HCT116 (cell line): ENCODE results near the gene AGAP1. TPM values are rescaled to one million over a fixed set of nuclear protein-coding genes. Genes with fewer than 3 reads are reported as not detected.

Experiments used
- ATAC-seq: fragments of 200-7000 bp; cut with Tn5 transposase; 2 replicates; pipeline ENCODE4 v1.9.1; 2020; ENCODE audit warnings: mild to moderate bottlenecking, moderate library complexity
- BruUV-seq: library from RNA; stranded (reverse); fragments of 400-500 nt; replicated peaks from 2 replicates; lab custom pipeline; 2021; lab: Mats Ljungman, UMichigan
- CTCF ChIA-PET: fragments of 300-600 bp; sonication (Branson Sonifier 250); formaldehyde crosslinking; loops from one replicate; lab custom pipeline; 2021; ENCODE audit warnings: antibody characterized with exemption; lab: Charles Lee
- POLR2A ChIA-PET: fragments of 300-600, 350-600 bp; sonication (Branson Sonifier 250); formaldehyde crosslinking; loops from one replicate; lab custom pipeline; 2021; ENCODE audit warnings: antibody characterized with exemption; lab: Charles Lee
- RAD21 ChIA-PET, 2 experiments: fragments of 300-600 bp; sonication (Branson Sonifier 250); formaldehyde crosslinking; loops; one replicate each; lab custom pipeline; 2023; ENCODE audit warnings: low total read pairs in 2 of 2; ENCODE audit not compliant: uncharacterized antibody in 2 of 2, unreplicated experiment in 2 of 2, low non-redundant PET in 1 of 2; lab: Charles Lee
- DNase-seq: peaks from one replicate; pipeline ENCODE4 v3.0.0-alpha.2; 2010; ENCODE audit warnings: low read depth, low spot score
- H2AFZ ChIP-seq: fragments of 200-600 bp; shearing (Covaris generic), sonication (generic); 2 replicates; pipeline ENCODE4 v1.6.1; 2017; ENCODE audit warnings: low read depth, mixed run types, mixed read lengths, antibody characterized with exemption, low read length; ENCODE audit not compliant: poor library complexity, severe bottlenecking
- H3K27ac ChIP-seq: 2 replicates; pipeline ENCODE4 v1.5.1; 2012; ENCODE audit warnings: low read depth, low read length
- H3K27me3 ChIP-seq: fragments of 200-600 bp; sonication (generic); 2 replicates; pipeline ENCODE4 v1.6.1; 2016; ENCODE audit warnings: mixed run types, low read length, mixed read lengths; ENCODE audit not compliant: insufficient read depth
- H3K36me3 ChIP-seq, 2 experiments: fragments of 200-500 bp in 1 of 2; fragments of 200-600 bp in 1 of 2; sonication (Bioruptor generic) in 1 of 2; sonication (generic) in 1 of 2; 2 replicates each; pipeline versions ENCODE4 v1.5.1 to v1.6.1; 2014 to 2016; ENCODE audit warnings: low read length in 2 of 2, inconsistent platforms in 1 of 2, mixed read lengths in 1 of 2, mixed run types in 1 of 2; ENCODE audit not compliant: insufficient read depth in 2 of 2, control insufficient read depth in 1 of 2
- H3K4me1 ChIP-seq, 2 experiments: fragments of 200-600 bp in 1 of 2; sonication (generic) in 1 of 2; 2 replicates each; pipeline versions ENCODE4 v1.5.1 to v1.6.1; 2012 to 2017; ENCODE audit warnings: low read length in 2 of 2, inconsistent platforms in 1 of 2, mild to moderate bottlenecking in 1 of 2, mixed read lengths in 1 of 2, mixed run types in 1 of 2, moderate library complexity in 1 of 2; ENCODE audit not compliant: insufficient read depth in 2 of 2, control insufficient read depth in 1 of 2
- H3K4me2 ChIP-seq: fragments of 200-600 bp; sonication (generic); 2 replicates; pipeline ENCODE4 v1.6.1; 2017; ENCODE audit warnings: mixed run types, low read length, mixed read lengths
- H3K4me3 ChIP-seq, 2 experiments: fragments of 200-600 bp in 1 of 2; sonication (generic) in 1 of 2; replicated peaks in 1 of 2; 2 replicates each; pipeline ENCODE4 v1.5.1; 2011 to 2016; ENCODE audit warnings: low read length in 2 of 2, control low read depth in 1 of 2, low read depth in 1 of 2, mild to moderate bottlenecking in 1 of 2, mixed read lengths in 1 of 2, mixed run types in 1 of 2
- H3K79me2 ChIP-seq: fragments of 200-600 bp; sonication (generic); 2 replicates; pipeline ENCODE4 v1.6.1; 2017; ENCODE audit warnings: mild to moderate bottlenecking, mixed run types, low read length, moderate library complexity, mixed read lengths; ENCODE audit not compliant: insufficient read depth
- H3K9ac ChIP-seq: fragments of 200-600 bp; sonication (generic); 2 replicates; pipeline ENCODE4 v1.6.1; 2016; ENCODE audit warnings: low read length, mixed read lengths
- H3K9me2 ChIP-seq: fragments of 200-600 bp; sonication (generic), shearing (Covaris generic); 2 replicates; pipeline ENCODE4 v1.6.1; 2017; ENCODE audit warnings: mixed run types, mild to moderate bottlenecking, moderate library complexity; ENCODE audit not compliant: insufficient read depth
- H3K9me3 ChIP-seq, 2 experiments: fragments of 200-500 bp in 1 of 2; fragments of 200-600 bp in 1 of 2; sonication (Bioruptor generic) in 1 of 2; sonication (generic) in 1 of 2; 2 replicates each; pipeline ENCODE4 v1.6.1; 2014 to 2017; ENCODE audit warnings: low read length in 2 of 2, mixed read lengths in 2 of 2, inconsistent platforms in 1 of 2, low read depth in 1 of 2, mild to moderate bottlenecking in 1 of 2, mixed run types in 1 of 2, moderate library complexity in 1 of 2; ENCODE audit not compliant: control insufficient read depth in 1 of 2, insufficient read depth in 1 of 2
- H4K20me1 ChIP-seq: fragments of 200-600 bp; sonication (generic), shearing (Covaris generic); 2 replicates; pipeline ENCODE4 v1.6.1; 2017; ENCODE audit warnings: mixed run types, mild to moderate bottlenecking, moderate library complexity; ENCODE audit not compliant: insufficient read depth
- CEBPB ChIP-seq: IDR thresholded peaks from 2 replicates; pipeline ENCODE4 v1.6.1; 2012; ENCODE audit warnings: low read depth
- EGR1 ChIP-seq: IDR thresholded peaks from 2 replicates; pipeline ENCODE4 v1.6.1; 2012; ENCODE audit warnings: low read depth
- EZH2 ChIP-seq: fragments of 200-600 bp; sonication (generic); IDR thresholded peaks from 2 replicates; pipeline ENCODE4 v1.6.1; 2017; ENCODE audit warnings: antibody characterized with exemption, mixed run types
- EZH2phosphoT487 ChIP-seq: fragments of 200-600 bp; IDR thresholded peaks from 2 replicates; pipeline ENCODE4 v1.6.1; 2018; ENCODE audit warnings: antibody characterized with exemption, borderline replicate concordance
- FOSL1 ChIP-seq: IDR thresholded peaks from 2 replicates; pipeline ENCODE4 v1.6.1; 2012; ENCODE audit warnings: low read depth
- JUND ChIP-seq: IDR thresholded peaks from 2 replicates; pipeline ENCODE4 v1.6.1; 2012
- RAD21 ChIP-seq: IDR thresholded peaks from 2 replicates; pipeline ENCODE4 v1.6.1; 2012; ENCODE audit warnings: low read depth, mild to moderate bottlenecking
- SP1 ChIP-seq: IDR thresholded peaks from 2 replicates; pipeline ENCODE4 v1.6.1; 2012; ENCODE audit warnings: low read depth
- ZFX ChIP-seq: fragments of 450-650 bp; IDR thresholded peaks from 2 replicates; pipeline ENCODE4 v1.6.1; 2017
- ZNF274 ChIP-seq: fragments of 200-500 bp; sonication (Bioruptor generic); IDR thresholded peaks from 2 replicates; pipeline ENCODE4 v1.6.1; 2014; ENCODE audit warnings: mild to moderate bottlenecking, low read depth, low read length, inconsistent platforms
- intact Hi-C: fragments of 100-400 bp; cut with micrococcal nuclease; formaldehyde crosslinking; loops from 2 replicates; pipeline ENCODE4 v1.10.0; 2022
- total RNA-seq: library from RNA; stranded (reverse); gene quantifications from one replicate; pipeline ENCODE4 v1.2.1, GENCODE V29; 2021; ENCODE audit not compliant: unreplicated experiment
- TF ChIP-seq, protein P1 (sequence below): IDR thresholded peaks from 2 replicates; pipeline ENCODE4 v1.6.1; 2012
- TF ChIP-seq, protein P2 (sequence below): IDR thresholded peaks from 2 replicates; pipeline ENCODE4 v1.6.1; 2012; ENCODE audit warnings: low read depth
- TF ChIP-seq, protein P3 (sequence below), 3 experiments: fragments of 200-600 bp in 1 of 3; sonication (generic) in 1 of 3; IDR thresholded peaks in 2 of 3; conservative IDR thresholded peaks in 1 of 3; 2 replicates each; pipeline ENCODE4 v1.5.1; 2012 to 2017; ENCODE audit warnings: low read depth in 2 of 3, low read length in 2 of 3, antibody characterized with exemption in 1 of 3, borderline replicate concordance in 1 of 3, control low read depth in 1 of 3, mild to moderate bottlenecking in 1 of 3, mixed read lengths in 1 of 3, mixed run types in 1 of 3, moderate library complexity in 1 of 3; ENCODE audit not compliant: insufficient read depth in 1 of 3
- TF ChIP-seq, protein P4 (sequence below): IDR thresholded peaks from 2 replicates; pipeline ENCODE4 v1.6.1; 2011; ENCODE audit warnings: mild to moderate bottlenecking, low read length, moderate library complexity; ENCODE audit not compliant: insufficient replicate concordance; ENCODE audit errors: extremely low read depth

AGAP1 gene
- total RNA-seq, 1 experiment from 2014 or later: 43.8 TPM

DNA sequence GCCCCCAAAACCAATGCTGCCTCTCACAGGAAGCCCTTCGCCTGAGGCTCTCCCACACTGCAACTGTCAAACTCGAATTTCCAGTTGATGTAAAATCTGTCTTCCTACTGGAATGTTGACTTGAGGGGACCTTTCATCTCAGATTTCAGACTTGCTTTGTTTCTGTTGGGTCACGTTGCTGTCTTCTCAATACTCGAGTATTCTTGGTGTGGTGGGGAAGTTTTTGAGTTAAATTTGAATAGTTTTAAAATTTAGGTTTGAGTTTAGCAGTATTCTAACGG, 50.8 kb downstream of the AGAP1 start:
- no peaks in the 10 kb centered on the region for H3K27me3 ChIP-seq
- intact Hi-C loops: no loop called here
- H3K4me1 ChIP-seq: peaks cover 0 to 5% of the 10 kb centered on the region in 2 experiments; a peak in 1 of 4 replicates
- TF ChIP-seq JUND: no peak
- TF ChIP-seq, protein P1, sequence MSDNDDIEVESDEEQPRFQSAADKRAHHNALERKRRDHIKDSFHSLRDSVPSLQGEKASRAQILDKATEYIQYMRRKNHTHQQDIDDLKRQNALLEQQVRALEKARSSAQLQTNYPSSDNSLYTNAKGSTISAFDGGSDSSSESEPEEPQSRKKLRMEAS: no peak
- TF ChIP-seq, protein P2, sequence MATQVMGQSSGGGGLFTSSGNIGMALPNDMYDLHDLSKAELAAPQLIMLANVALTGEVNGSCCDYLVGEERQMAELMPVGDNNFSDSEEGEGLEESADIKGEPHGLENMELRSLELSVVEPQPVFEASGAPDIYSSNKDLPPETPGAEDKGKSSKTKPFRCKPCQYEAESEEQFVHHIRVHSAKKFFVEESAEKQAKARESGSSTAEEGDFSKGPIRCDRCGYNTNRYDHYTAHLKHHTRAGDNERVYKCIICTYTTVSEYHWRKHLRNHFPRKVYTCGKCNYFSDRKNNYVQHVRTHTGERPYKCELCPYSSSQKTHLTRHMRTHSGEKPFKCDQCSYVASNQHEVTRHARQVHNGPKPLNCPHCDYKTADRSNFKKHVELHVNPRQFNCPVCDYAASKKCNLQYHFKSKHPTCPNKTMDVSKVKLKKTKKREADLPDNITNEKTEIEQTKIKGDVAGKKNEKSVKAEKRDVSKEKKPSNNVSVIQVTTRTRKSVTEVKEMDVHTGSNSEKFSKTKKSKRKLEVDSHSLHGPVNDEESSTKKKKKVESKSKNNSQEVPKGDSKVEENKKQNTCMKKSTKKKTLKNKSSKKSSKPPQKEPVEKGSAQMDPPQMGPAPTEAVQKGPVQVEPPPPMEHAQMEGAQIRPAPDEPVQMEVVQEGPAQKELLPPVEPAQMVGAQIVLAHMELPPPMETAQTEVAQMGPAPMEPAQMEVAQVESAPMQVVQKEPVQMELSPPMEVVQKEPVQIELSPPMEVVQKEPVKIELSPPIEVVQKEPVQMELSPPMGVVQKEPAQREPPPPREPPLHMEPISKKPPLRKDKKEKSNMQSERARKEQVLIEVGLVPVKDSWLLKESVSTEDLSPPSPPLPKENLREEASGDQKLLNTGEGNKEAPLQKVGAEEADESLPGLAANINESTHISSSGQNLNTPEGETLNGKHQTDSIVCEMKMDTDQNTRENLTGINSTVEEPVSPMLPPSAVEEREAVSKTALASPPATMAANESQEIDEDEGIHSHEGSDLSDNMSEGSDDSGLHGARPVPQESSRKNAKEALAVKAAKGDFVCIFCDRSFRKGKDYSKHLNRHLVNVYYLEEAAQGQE: no peak
- no peak for TF ChIP-seq EZH2
- no peak for TF ChIP-seq SP1
- TF ChIP-seq EGR1: no peak
- TF ChIP-seq EZH2phosphoT487: no peak
- TF ChIP-seq, protein P3, sequence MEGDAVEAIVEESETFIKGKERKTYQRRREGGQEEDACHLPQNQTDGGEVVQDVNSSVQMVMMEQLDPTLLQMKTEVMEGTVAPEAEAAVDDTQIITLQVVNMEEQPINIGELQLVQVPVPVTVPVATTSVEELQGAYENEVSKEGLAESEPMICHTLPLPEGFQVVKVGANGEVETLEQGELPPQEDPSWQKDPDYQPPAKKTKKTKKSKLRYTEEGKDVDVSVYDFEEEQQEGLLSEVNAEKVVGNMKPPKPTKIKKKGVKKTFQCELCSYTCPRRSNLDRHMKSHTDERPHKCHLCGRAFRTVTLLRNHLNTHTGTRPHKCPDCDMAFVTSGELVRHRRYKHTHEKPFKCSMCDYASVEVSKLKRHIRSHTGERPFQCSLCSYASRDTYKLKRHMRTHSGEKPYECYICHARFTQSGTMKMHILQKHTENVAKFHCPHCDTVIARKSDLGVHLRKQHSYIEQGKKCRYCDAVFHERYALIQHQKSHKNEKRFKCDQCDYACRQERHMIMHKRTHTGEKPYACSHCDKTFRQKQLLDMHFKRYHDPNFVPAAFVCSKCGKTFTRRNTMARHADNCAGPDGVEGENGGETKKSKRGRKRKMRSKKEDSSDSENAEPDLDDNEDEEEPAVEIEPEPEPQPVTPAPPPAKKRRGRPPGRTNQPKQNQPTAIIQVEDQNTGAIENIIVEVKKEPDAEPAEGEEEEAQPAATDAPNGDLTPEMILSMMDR (IDR thresholded peaks at IDR 0.05 in 2 of 3, conservative IDR thresholded peaks at IDR 0.05 in 1 of 3; ENCODE audit: borderline replicate concordance in 1 of 3, insufficient read depth in 1 of 3, low read depth in 2 of 3, low read length in 2 of 3): no peak
- TF ChIP-seq ZNF274: no peak
- no peak for TF ChIP-seq CEBPB
- TF ChIP-seq FOSL1: no peak
- TF ChIP-seq, protein P4, sequence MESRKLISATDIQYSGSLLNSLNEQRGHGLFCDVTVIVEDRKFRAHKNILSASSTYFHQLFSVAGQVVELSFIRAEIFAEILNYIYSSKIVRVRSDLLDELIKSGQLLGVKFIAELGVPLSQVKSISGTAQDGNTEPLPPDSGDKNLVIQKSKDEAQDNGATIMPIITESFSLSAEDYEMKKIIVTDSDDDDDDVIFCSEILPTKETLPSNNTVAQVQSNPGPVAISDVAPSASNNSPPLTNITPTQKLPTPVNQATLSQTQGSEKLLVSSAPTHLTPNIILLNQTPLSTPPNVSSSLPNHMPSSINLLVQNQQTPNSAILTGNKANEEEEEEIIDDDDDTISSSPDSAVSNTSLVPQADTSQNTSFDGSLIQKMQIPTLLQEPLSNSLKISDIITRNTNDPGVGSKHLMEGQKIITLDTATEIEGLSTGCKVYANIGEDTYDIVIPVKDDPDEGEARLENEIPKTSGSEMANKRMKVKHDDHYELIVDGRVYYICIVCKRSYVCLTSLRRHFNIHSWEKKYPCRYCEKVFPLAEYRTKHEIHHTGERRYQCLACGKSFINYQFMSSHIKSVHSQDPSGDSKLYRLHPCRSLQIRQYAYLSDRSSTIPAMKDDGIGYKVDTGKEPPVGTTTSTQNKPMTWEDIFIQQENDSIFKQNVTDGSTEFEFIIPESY: no peak
- no peak for TF ChIP-seq ZFX
- no peak for TF ChIP-seq RAD21
- H3K4me2 ChIP-seq: no peak overlapping the region
- no peak for ATAC-seq
- H3K9me3 ChIP-seq: no peaks in the 10 kb centered on the region
- H3K4me3 ChIP-seq: no peak overlapping the region
- BruUV-seq: no TSS peak
- no peak for DNase-seq
- CTCF ChIA-PET: no interaction called here
- no peak overlapping the region for H3K9ac ChIP-seq
- POLR2A ChIA-PET: no interaction called here
- H2AFZ ChIP-seq: no peak overlapping the region
- peaks cover 91% of the 10 kb centered on the region for H3K79me2 ChIP-seq
- RAD21 ChIA-PET: no interaction called here
- no peaks in the 10 kb centered on the region for H3K9me2 ChIP-seq
- H3K36me3 ChIP-seq: no peaks in the 10 kb centered on the region
- H4K20me1 ChIP-seq: 0 out of 2 replicates have a peak, but pooled peaks cover 11% of the 10 kb centered on the region
- H3K27ac ChIP-seq: no peak overlapping the region
